Colonic mucosa (tissue), 4 donors: ENCODE measurements around the gene SLC3A2. TPM values are rescaled to one million over a fixed set of nuclear protein-coding genes. Genes with fewer than 3 reads are reported as not detected.
"Not testable (repeated sequence)": the region's sequence is repeated elsewhere in the genome, so short reads cannot be mapped to it uniquely, and the experiment has no call there.

Experiments
- DNase-seq: peaks from one replicate; pipeline ENCODE4 v3.0.0-alpha.2; 2020
- H3K27ac ChIP-seq: fragments of 200-600 bp; one replicate; pipeline ENCODE4 v1.8.0; 2021
- H3K27me3 ChIP-seq: fragments of 200-600 bp; one replicate; pipeline ENCODE4 v1.8.0; 2021
- H3K36me3 ChIP-seq: fragments of 200-600 bp; one replicate; pipeline ENCODE4 v1.8.0; 2021
- H3K4me1 ChIP-seq: fragments of 200-600 bp; one replicate; pipeline ENCODE4 v1.8.0; 2021; ENCODE audit warnings: mild to moderate bottlenecking
- H3K4me3 ChIP-seq: fragments of 200-600 bp; one replicate; pipeline ENCODE4 v1.8.0; 2021
- H3K9ac ChIP-seq, 2 donors: one replicate each; pipeline ENCODE4 v1.7.0; 2013; ENCODE audit warnings: control low read depth in 2 of 2, low read depth in 2 of 2, low read length in 2 of 2
- H3K9me3 ChIP-seq: fragments of 200-600 bp; one replicate; pipeline ENCODE4 v1.8.0; 2021
- CTCF ChIP-seq: fragments of 200-600 bp; IDR thresholded peaks from one replicate; pipeline ENCODE4 v1.8.0; 2022; ENCODE audit warnings: antibody characterized with exemption, mild to moderate bottlenecking
- intact Hi-C: fragments of 100-400 bp; cut with DNase I; formaldehyde crosslinking; loops from one replicate; pipeline ENCODE4 v1.14.1; 2022
- total RNA-seq, 2 donors: library from RNA; stranded (reverse); fragmentation: NEBNext Ultra II Directional in 1 of 2; extraction: Animal tissue kit (Norgen Biotek cat#: 25700) in 1 of 2; gene quantifications; one replicate each; pipeline ENCODE4 v1.2.1, GENCODE V29; 2021
- donor health status: healthy.
- donor health status: DM: no; HTN: no; CAD: no.
- donor health status: DM: no; HTN: no; CAD: no.

Gene SLC3A2
- total RNA-seq, 2 donors from 2014 or later: 70.4 to 116 TPM

- Histone ChIP-seq H3K27ac (no peak overlapping the region), H3K36me3 (no peaks in the 10 kb centered on the region)
- no peak for TF ChIP-seq CTCF
Observed at GRCh38 chr11:62934496-62934785, 53.7 kb downstream of the SLC3A2 start.

GRCh38 chr11:62937528-62937927 is 56.8 kb downstream of the SLC3A2 start:
- H3K4me1 ChIP-seq, intact Hi-C loops, H3K27ac ChIP-seq, H3K36me3 ChIP-seq, H3K9ac ChIP-seq, DNase-seq, H3K9me3 ChIP-seq, H3K4me3 ChIP-seq, H3K27me3 ChIP-seq: not testable (repeated sequence)

More at GRCh38 chr11:62934496-62934785, 53.7 kb downstream of the SLC3A2 start:
- no peak for DNase-seq
- H3K9ac ChIP-seq: no peak overlapping the region
- intact Hi-C loops: no loop called here
- no peaks in the 10 kb centered on the region for H3K4me1 ChIP-seq
- H3K27me3 ChIP-seq: no peaks in the 10 kb centered on the region
- H3K4me3 ChIP-seq: no peak overlapping the region
- H3K9me3 ChIP-seq: no peaks in the 10 kb centered on the region

Other genes with a start within 250 kb of the SLC3A2 start
- 100 to 1,000 TPM; 252 to 303 TPM for gene GANAB, start 234.3 kb upstream of the SLC3A2 start, total RNA-seq
- 10 to 100 TPM; 19.1 to 27.7 TPM for gene INTS5, start 227.6 kb upstream of the SLC3A2 start, total RNA-seq
- 100 to 1,000 TPM in 1 of 2 donors, 10 to 100 TPM in 1; 57.9 to 105 TPM for gene C11orf98, start 215.7 kb upstream of the SLC3A2 start, total RNA-seq
- gene CSKMT, start 215.6 kb upstream of the SLC3A2 start, total RNA-seq: 10 to 100 TPM in 1 of 2 donors, 1 to 10 TPM in 1; 9.4 to 27.0 TPM
- 10 to 100 TPM; 13.9 to 23.2 TPM for gene UQCC3, start 209.2 kb upstream of the SLC3A2 start, total RNA-seq
- 10 to 100 TPM in 1 of 2 donors, 1 to 10 TPM in 1; 7.1 to 12.3 TPM for gene LBHD1, start 208.6 kb upstream of the SLC3A2 start, total RNA-seq
- gene UBXN1, start 201.8 kb upstream of the SLC3A2 start, total RNA-seq: 10 to 100 TPM; 74.8 to 87.8 TPM
- 1 to 10 TPM in 1 of 2 donors, under 1 TPM in 1; 0.82 to 3.3 TPM for gene LRRN4CL, start 191.4 kb upstream of the SLC3A2 start, total RNA-seq
- 10 to 100 TPM; 36.5 to 65.5 TPM for gene BSCL2, start 173.5 kb upstream of the SLC3A2 start, total RNA-seq
- gene GNG3, start 173.2 kb upstream of the SLC3A2 start, total RNA-seq: under 1 TPM in 1 of 2 donors, not detected in 1; 0.56 TPM
- gene HNRNPUL2, start 153.4 kb upstream of the SLC3A2 start, total RNA-seq: 10 to 100 TPM; 50.5 to 59.3 TPM
- gene TTC9C, start 152.4 kb upstream of the SLC3A2 start, total RNA-seq: 10 to 100 TPM; 34.2 to 39.8 TPM
- gene ZBTB3, start 126.7 kb upstream of the SLC3A2 start, total RNA-seq: 10 to 100 TPM; 10.8 to 18.7 TPM
- gene POLR2G, start 119.3 kb upstream of the SLC3A2 start, total RNA-seq: 10 to 100 TPM; 40.3 to 54.5 TPM
- gene TAF6L, start 109.5 kb upstream of the SLC3A2 start, total RNA-seq: 10 to 100 TPM; 15.3 to 26.6 TPM
- 10 to 100 TPM; 46.7 to 54.5 TPM for gene TMEM179B, start 93.5 kb upstream of the SLC3A2 start, total RNA-seq
- gene TMEM223, start 88.9 kb upstream of the SLC3A2 start, total RNA-seq: 10 to 100 TPM; 15.8 to 26.0 TPM
- 10 to 100 TPM; 39.2 to 50.9 TPM for gene NXF1, start 75.5 kb upstream of the SLC3A2 start, total RNA-seq
- gene STX5, start 48.8 kb upstream of the SLC3A2 start, total RNA-seq: 10 to 100 TPM; 38.0 to 43.3 TPM
- not detected for gene TEX54, start 48.1 kb upstream of the SLC3A2 start, total RNA-seq
- 10 to 100 TPM; 27.4 to 43.3 TPM for gene WDR74, start 41.3 kb upstream of the SLC3A2 start, total RNA-seq
- 1 to 10 TPM; 1.2 to 1.8 TPM for gene CHRM1, start 40.5 kb downstream of the SLC3A2 start, total RNA-seq
- gene SLC22A6, start 104.1 kb downstream of the SLC3A2 start, total RNA-seq: not detected
- not detected for gene SLC22A8, start 134.9 kb downstream of the SLC3A2 start, total RNA-seq